ENCODE data around the gene CLRN3.

CLRN3 gene

GRCh38 chr10:127887541-127888415 is 5.0 kb downstream of the CLRN3 start:
- no peaks in the 10 kb centered on the region for H3K36me3 ChIP-seq (ENCODE audit: control insufficient read depth in 1 of 2, insufficient read depth in 2 of 2, low read length in 2 of 2)
- no peak overlapping the region for H4K91ac ChIP-seq (ENCODE audit: low read depth, low read length)
- H2BK120ac ChIP-seq (ENCODE audit: insufficient read depth, low read length, poor library complexity), result no peak overlapping the region
- no peak overlapping the region for H3K23ac ChIP-seq (ENCODE audit: low read length)
- no peak overlapping the region for H3K9ac ChIP-seq (ENCODE audit: low read length)
- H3K79me2 ChIP-seq (ENCODE audit: control insufficient read depth, insufficient read depth, low read length, poor library complexity), result no peaks in the 10 kb centered on the region
- no CpG with 5 or more reads among the region's 16 CpGs for WGBS (ENCODE audit: extremely low coverage, insufficient coverage, insufficient read length)
- H2AK5ac ChIP-seq (ENCODE audit: low read length), result no peak overlapping the region
- no peaks in the 10 kb centered on the region for H3K27me3 ChIP-seq (ENCODE audit: insufficient read depth, low read length)
- no peak overlapping the region for H4K12ac ChIP-seq (ENCODE audit: low read depth, low read length)
- peaks cover 2 to 3% of the 10 kb centered on the region in 2 experiments for H3K4me1 ChIP-seq (ENCODE audit: control insufficient read depth in 1 of 2, insufficient read depth in 2 of 2, low read length in 2 of 2)
- H3K4me3 ChIP-seq (ENCODE audit: low read depth, low read length), result no peak overlapping the region
- no peak overlapping the region for H3K14ac ChIP-seq (ENCODE audit: low read length)
- H3K4ac ChIP-seq (ENCODE audit: low read depth, low read length), result no peak overlapping the region
- DNase-seq, result no peak
- no peak overlapping the region for H2AFZ ChIP-seq (ENCODE audit: insufficient read depth, low read length, poor library complexity)
- H3K4me2 ChIP-seq (ENCODE audit: low read length), result no peak overlapping the region
- peaks cover 1% of the 10 kb centered on the region for H3K9me3 ChIP-seq (ENCODE audit: insufficient read depth, low read depth, low read length)
- H3K27ac ChIP-seq (ENCODE audit: low read depth, low read length), result no peak overlapping the region
- H4K8ac ChIP-seq (ENCODE audit: low read depth, low read length), result no peak overlapping the region
- H2BK5ac ChIP-seq (ENCODE audit: low read depth, low read length, poor library complexity), result no peak overlapping the region
- H2BK12ac ChIP-seq (ENCODE audit: low read length), result no peak overlapping the region
- no peak overlapping the region for H3K18ac ChIP-seq (ENCODE audit: low read length)
- no peaks in the 10 kb centered on the region for H3K79me1 ChIP-seq (ENCODE audit: low read length)

GRCh38 chr10:127886371-127887051 is 6.2 kb downstream of the CLRN3 start:
- Histone ChIP-seq H3K18ac (ENCODE audit: low read length) (no peak overlapping the region), H2BK12ac (ENCODE audit: low read length) (no peak overlapping the region), H4K12ac (ENCODE audit: low read depth, low read length) (no peak overlapping the region), H3K4me1 (ENCODE audit: control insufficient read depth in 1 of 2, insufficient read depth in 2 of 2, low read length in 2 of 2) (peaks cover 2 to 3% of the 10 kb centered on the region in 2 experiments), H2BK5ac (ENCODE audit: low read depth, low read length, poor library complexity) (no peak overlapping the region), H3K23ac (ENCODE audit: low read length) (no peak overlapping the region), H2BK120ac (ENCODE audit: insufficient read depth, low read length, poor library complexity) (no peak overlapping the region), H3K36me3 (ENCODE audit: control insufficient read depth in 1 of 2, insufficient read depth in 2 of 2, low read length in 2 of 2) (no peaks in the 10 kb centered on the region), H3K4me2 (ENCODE audit: low read length) (no peak overlapping the region), H2AFZ (ENCODE audit: insufficient read depth, low read length, poor library complexity) (no peak overlapping the region), H3K27ac (ENCODE audit: low read depth, low read length) (no peak overlapping the region), H3K4ac (ENCODE audit: low read depth, low read length) (no peak overlapping the region), H2AK5ac (ENCODE audit: low read length) (no peak overlapping the region), H3K27me3 (ENCODE audit: insufficient read depth, low read length) (no peaks in the 10 kb centered on the region), H3K14ac (ENCODE audit: low read length) (no peak overlapping the region), H4K91ac (ENCODE audit: low read depth, low read length) (no peak overlapping the region), H3K9me3 (ENCODE audit: insufficient read depth, low read depth, low read length) (peaks cover 1% of the 10 kb centered on the region), H3K79me2 (ENCODE audit: control insufficient read depth, insufficient read depth, low read length, poor library complexity) (no peaks in the 10 kb centered on the region), H3K79me1 (ENCODE audit: low read length) (no peaks in the 10 kb centered on the region), H4K8ac (ENCODE audit: low read depth, low read length) (no peak overlapping the region), H3K4me3 (ENCODE audit: low read depth, low read length) (no peak overlapping the region), H3K9ac (ENCODE audit: low read length) (no peak overlapping the region)
- no CpG with 5 or more reads among the region's 12 CpGs for WGBS (ENCODE audit: extremely low coverage, insufficient coverage, insufficient read length)
- peak in 1 of 2 donors; percentile 22 for DNase-seq

- no peaks in the 10 kb centered on the region for H3K27me3 ChIP-seq (ENCODE audit: insufficient read depth, low read length)
- H3K4me1 ChIP-seq (ENCODE audit: control insufficient read depth in 1 of 2, insufficient read depth in 2 of 2, low read length in 2 of 2), result peaks cover 4% of the 10 kb centered on the region in 2 experiments
- H3K27ac ChIP-seq (ENCODE audit: low read depth, low read length), result no peak overlapping the region
- H3K23ac ChIP-seq (ENCODE audit: low read length), result no peak overlapping the region
- H4K8ac ChIP-seq (ENCODE audit: low read depth, low read length), result no peak overlapping the region
- no peak for DNase-seq
- no peak overlapping the region for H2BK120ac ChIP-seq (ENCODE audit: insufficient read depth, low read length, poor library complexity)
- no peak overlapping the region for H3K4me3 ChIP-seq (ENCODE audit: low read depth, low read length)
- H3K18ac ChIP-seq (ENCODE audit: low read length), result no peak overlapping the region
- no peak overlapping the region for H2AFZ ChIP-seq (ENCODE audit: insufficient read depth, low read length, poor library complexity)
- H3K9me3 ChIP-seq (ENCODE audit: insufficient read depth, low read depth, low read length), result no peaks in the 10 kb centered on the region
- no peaks in the 10 kb centered on the region for H3K79me2 ChIP-seq (ENCODE audit: control insufficient read depth, insufficient read depth, low read length, poor library complexity)
- no peak overlapping the region for H2BK5ac ChIP-seq (ENCODE audit: low read depth, low read length, poor library complexity)
- no CpG with 5 or more reads among the region's 5 CpGs for WGBS (ENCODE audit: extremely low coverage, insufficient coverage, insufficient read length)
- no peak overlapping the region for H2AK5ac ChIP-seq (ENCODE audit: low read length)
- no peak overlapping the region for H2BK12ac ChIP-seq (ENCODE audit: low read length)
- H4K91ac ChIP-seq (ENCODE audit: low read depth, low read length), result no peak overlapping the region
- no peak overlapping the region for H4K12ac ChIP-seq (ENCODE audit: low read depth, low read length)
- H3K79me1 ChIP-seq (ENCODE audit: low read length), result no peaks in the 10 kb centered on the region
- no peak overlapping the region for H3K9ac ChIP-seq (ENCODE audit: low read length)
- no peak overlapping the region for H3K14ac ChIP-seq (ENCODE audit: low read length)
- H3K4me2 ChIP-seq (ENCODE audit: low read length), result no peak overlapping the region
- H3K4ac ChIP-seq (ENCODE audit: low read depth, low read length), result no peak overlapping the region
- no peaks in the 10 kb centered on the region for H3K36me3 ChIP-seq (ENCODE audit: control insufficient read depth in 1 of 2, insufficient read depth in 2 of 2, low read length in 2 of 2)
Observed at GRCh38 chr10:127884501-127884900, 8.2 kb downstream of the CLRN3 start.

GRCh38 chr10:127883516-127883915 is 9.2 kb downstream of the CLRN3 start:
- no peak overlapping the region for H2BK120ac ChIP-seq (ENCODE audit: insufficient read depth, low read length, poor library complexity)
- no peak overlapping the region for H3K14ac ChIP-seq (ENCODE audit: low read length)
- H2BK12ac ChIP-seq (ENCODE audit: low read length), result no peak overlapping the region
- no peak overlapping the region for H3K4ac ChIP-seq (ENCODE audit: low read depth, low read length)
- H3K27ac ChIP-seq (ENCODE audit: low read depth, low read length), result no peak overlapping the region
- DNase-seq, result no peak
- no peaks in the 10 kb centered on the region for H3K79me1 ChIP-seq (ENCODE audit: low read length)
- no peak overlapping the region for H4K91ac ChIP-seq (ENCODE audit: low read depth, low read length)
- no peak overlapping the region for H3K18ac ChIP-seq (ENCODE audit: low read length)
- no peak overlapping the region for H2BK5ac ChIP-seq (ENCODE audit: low read depth, low read length, poor library complexity)
- no peak overlapping the region for H3K4me3 ChIP-seq (ENCODE audit: low read depth, low read length)
- no CpG with 5 or more reads among the region's 10 CpGs for WGBS (ENCODE audit: extremely low coverage, insufficient coverage, insufficient read length)
- no peak overlapping the region for H3K23ac ChIP-seq (ENCODE audit: low read length)
- no peaks in the 10 kb centered on the region for H3K9me3 ChIP-seq (ENCODE audit: insufficient read depth, low read depth, low read length)
- peaks cover 4% of the 10 kb centered on the region in 2 experiments for H3K4me1 ChIP-seq (ENCODE audit: control insufficient read depth in 1 of 2, insufficient read depth in 2 of 2, low read length in 2 of 2)
- H3K79me2 ChIP-seq (ENCODE audit: control insufficient read depth, insufficient read depth, low read length, poor library complexity), result no peaks in the 10 kb centered on the region
- H3K27me3 ChIP-seq (ENCODE audit: insufficient read depth, low read length), result no peaks in the 10 kb centered on the region
- H2AFZ ChIP-seq (ENCODE audit: insufficient read depth, low read length, poor library complexity), result no peak overlapping the region
- no peak overlapping the region for H3K9ac ChIP-seq (ENCODE audit: low read length)
- no peak overlapping the region for H3K4me2 ChIP-seq (ENCODE audit: low read length)
- H4K8ac ChIP-seq (ENCODE audit: low read depth, low read length), result no peak overlapping the region
- H2AK5ac ChIP-seq (ENCODE audit: low read length), result no peak overlapping the region
- H3K36me3 ChIP-seq (ENCODE audit: control insufficient read depth in 1 of 2, insufficient read depth in 2 of 2, low read length in 2 of 2), result no peaks in the 10 kb centered on the region
- H4K12ac ChIP-seq (ENCODE audit: low read depth, low read length), result no peak overlapping the region

Data from trophoblast cell (in vitro differentiated cells and primary cell).